NCI-H2081 (cell line): ENCODE data around the gene RPS21.

Experiments used
- DNase-seq, 2 experiments: peaks; one replicate each; lab custom pipeline; 2025; lab: John Stamatoyannopoulos, UW

Gene RPS21

DNA sequence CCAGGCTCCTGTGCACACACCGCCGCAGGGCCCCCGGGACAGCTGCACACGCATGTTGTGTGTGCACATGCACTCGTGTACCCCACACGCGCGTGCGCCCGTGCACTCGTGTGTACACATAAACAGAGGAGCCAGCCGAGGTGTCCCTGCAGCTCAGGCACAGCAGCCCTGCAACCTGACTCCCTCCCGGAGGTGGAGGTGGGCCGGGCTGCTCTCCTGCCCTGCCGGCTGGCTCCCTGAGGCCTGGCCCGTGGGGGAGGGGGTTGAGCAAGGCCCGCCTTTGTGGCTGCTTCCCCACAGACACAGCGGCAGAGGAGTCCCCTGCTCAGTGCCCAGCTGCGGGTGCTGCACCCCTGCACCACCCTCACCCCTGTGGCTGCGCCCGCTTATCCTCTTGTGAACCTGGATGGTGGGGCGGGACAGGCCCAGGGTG is 39.8 kb downstream of the RPS21 start:
- DNase-seq: no peak

DNA sequence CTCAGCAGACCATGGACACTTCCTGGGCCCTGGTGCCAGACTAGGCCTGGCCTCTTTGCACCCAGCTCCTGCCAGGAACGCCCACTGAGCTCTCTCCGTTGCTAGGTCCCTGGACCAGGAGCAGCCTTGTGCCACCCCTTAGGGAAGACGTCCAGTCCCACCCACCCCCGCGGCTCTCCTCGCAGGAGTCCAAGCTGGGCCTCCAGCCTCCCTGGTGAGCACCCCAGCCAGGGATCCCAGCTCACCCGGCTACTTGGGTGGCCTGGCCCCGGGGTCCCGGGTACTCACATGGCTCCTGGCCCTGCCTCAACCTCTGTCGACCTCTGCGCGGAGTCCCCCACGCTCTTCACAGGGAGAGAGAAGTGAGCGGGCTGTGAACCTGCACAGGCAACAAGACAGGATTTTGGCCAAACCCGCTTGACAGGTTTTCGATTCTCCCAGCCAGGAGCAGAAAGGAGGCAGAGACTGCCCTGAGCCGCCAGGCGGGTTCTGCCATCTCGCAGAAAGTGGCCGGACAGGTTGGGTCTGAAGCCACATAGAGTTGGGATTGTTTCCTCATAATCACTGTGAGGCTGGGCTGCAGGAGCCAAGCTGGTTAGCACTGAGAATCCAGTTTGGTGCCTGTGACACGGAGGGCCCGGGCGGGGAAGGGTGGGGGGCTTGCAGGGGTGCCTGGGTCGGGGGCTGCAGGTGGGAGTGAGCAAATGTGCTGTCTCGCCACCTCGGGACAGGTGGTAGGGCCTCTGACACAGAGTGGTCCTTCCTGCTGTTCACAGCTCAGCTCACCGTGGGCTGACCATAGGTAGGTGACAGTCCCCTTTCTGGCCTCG is 40.5 kb downstream of the RPS21 start, which contains the start of gene RBBP8NL:
TSS of gene RBBP8NL (minus strand) at position 368 of the 830 bp plus-strand sequence. CDS start 7,892 bp downstream, outside the sequence.
- no peak for DNase-seq

- no peak for DNase-seq
These were observed 41.1 kb downstream of the RPS21 start for GRCh38 chr20:62428002-62428372.

GRCh38 chr20:62428396-62429295 is 41.7 kb downstream of the RPS21 start:
- DNase-seq: no peak

DNA sequence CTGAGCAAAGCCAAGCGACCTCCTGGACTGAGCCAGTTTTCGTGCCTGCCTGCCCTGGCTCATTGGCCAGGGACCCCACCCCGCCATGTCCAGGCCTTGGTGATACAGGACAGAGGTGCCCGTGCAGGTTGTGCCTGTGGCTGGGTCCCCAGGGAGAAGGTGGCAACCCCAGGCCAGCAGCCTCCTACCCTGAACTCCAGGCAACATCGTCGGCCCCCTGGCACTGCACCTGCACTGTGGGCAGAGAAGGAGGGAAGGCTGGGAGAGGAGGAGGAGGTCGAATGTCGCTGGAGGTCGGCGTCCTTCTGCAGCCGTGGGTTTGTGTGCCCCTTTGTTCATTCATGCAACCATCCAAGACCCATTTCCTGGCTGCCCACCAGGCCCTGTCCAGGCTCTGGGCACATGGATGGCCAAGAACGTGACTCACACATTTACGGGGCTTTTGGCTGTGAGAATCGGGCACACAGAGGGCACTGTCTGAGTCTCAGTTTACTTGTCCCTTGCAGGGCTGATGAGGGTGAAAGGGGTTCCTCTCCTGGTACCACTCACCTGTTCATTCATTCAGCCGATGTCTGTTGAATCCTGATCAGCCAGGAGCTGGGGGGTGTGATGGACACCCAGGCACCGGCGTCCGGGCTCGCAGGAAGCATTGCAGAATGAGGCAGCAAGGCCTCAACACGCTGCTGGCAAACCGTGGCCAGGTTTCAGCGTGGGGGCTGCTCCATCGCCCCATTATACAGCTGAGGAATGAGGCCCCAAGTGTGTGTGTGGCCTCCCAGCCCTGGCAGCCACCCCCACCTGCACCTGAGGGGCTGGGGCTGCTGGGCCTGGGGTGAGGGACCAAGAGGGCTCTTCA is 42.8 kb downstream of the RPS21 start:
- no peak for DNase-seq

GRCh38 chr20:62430311-62430853 is 43.5 kb downstream of the RPS21 start:
- DNase-seq: no peak

DNA sequence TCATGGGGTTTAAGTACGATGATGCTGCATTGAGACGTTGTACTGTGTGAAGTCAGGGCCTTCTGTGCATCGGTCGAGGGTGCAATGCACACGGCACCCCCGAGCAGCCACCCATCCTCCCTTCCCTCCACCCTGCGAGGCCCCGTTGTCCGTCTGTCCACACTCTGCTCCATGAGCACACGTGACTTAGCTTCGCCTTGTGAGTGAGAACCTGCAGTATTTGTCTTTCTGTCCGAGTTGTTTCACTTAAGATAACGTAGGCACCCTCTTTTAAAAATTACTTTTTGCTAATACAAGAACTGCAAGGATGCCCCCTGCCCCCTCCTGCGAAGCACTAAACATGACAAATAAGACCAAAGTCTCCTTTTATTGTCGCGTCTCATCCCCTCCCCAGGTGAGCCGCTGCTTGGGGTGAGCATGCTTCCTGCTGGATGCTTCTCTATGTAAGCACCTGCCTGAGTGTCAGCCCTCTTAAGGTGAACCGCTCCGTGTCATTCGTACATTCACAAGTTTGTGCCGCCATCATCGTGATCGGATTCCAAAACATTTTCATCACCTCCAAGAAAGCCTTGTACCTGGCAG is 44.1 kb downstream of the RPS21 start:
- DNase-seq: no peak

DNA sequence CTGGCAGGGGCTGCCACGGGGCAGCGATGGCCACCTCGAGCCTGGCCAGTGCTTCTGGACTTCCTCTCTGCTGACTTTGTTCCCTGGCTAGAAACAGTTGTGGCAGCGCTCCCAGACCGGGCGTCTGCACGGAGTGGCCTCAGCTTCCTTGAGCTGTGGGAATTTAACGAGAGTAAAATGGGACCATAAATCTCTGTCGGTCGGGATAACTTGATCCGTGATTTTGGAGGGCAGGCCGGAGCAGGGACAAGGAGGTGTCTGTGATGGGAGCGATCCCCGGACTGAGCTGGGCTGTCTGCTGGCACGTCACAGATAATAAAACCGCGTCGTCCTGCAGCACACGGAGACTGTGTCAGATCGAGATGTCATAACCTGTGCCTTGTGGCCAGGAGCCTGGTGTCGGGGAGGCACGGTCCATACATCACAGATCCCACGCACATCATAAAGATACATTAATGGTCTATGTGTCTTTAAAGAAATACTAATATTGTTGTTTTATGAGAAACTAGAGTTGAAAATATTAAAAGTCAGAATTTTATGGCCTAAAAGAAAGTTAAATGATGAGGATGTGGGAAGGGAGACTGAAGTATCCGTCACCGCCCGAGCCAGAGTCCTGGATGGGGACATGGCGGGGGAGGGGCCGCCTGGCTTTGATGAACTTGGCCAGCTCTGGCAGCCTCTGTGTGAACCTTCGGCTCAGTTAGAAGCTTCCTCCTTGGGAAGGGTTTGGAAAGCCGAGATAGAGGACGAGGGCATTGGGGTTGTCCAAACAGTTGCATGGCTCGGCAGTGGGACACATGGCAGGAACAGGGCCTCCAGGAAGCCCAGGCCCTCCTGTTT is 47.0 kb downstream of the RPS21 start:
- no peak for DNase-seq

- DNase-seq: no peak
These were observed 49.8 kb downstream of the RPS21 start for GRCh38 chr20:62436692-62437091.

- DNase-seq: no peak
These were observed 50.6 kb downstream of the RPS21 start for GRCh38 chr20:62437496-62437895.

GRCh38 chr20:62437927-62438326 is 51.0 kb downstream of the RPS21 start:
- peak in 1 of 2 experiments; percentile 16 for DNase-seq
